GM10266 (cell line): ENCODE results near the gene PHF3.

Experiments used
- DNase-seq: peaks from one replicate; pipeline ENCODE4 v3.0.0; 2012; ENCODE audit errors: extremely low spot score
- CTCF ChIP-seq: IDR thresholded peaks from 2 replicates; pipeline ENCODE4 v1.5.1; 2012; ENCODE audit warnings: mild to moderate bottlenecking, low read depth; ENCODE audit not compliant: control insufficient read depth, insufficient read depth; ENCODE audit errors: missing control alignments

PHF3 gene

GRCh38 chr6:63649269-63649668, 13.7 kb downstream of the PHF3 start:
- no peak for TF ChIP-seq CTCF
- no peak for DNase-seq

DNA sequence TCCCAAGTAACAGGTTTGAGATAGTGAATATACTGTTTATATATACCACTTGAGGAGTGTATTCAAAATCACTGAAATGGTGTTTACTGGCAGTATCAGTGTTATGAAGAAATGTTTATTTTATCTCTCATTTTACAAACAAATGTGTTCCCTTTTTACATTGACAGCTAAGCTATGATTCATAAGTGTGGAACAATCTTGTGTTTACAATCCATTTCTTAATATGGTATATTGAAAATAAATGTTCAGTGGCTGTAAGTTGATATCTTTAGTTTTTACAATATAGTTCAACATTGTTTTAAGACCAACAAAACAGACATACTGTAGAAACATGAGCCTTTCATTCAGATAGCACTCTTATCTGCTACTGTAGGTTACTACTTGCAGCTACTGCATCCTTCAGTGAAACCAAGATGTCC, 14.3 kb downstream of the PHF3 start:
- TF ChIP-seq CTCF: no peak
- DNase-seq: no peak

DNA sequence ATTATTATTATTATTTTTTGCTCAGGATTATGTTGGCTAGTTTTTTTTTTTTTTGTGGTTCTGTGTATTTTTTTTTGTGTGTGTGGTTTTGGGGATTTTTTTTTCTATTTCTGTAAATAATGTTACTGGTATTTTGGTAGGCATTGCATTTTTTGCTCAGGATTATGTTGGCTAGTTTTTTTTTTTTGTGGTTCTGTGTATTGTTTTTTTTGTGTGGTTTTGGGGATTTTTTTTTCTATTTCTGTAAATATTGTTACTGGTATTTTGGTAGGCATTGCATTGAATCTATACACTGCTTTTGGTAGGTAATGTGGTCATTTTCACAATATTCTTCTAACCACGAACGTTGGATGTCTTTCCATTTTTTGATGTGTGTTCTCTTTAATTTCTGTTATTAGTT, 17.4 kb downstream of the PHF3 start:
- no peak for DNase-seq
- TF ChIP-seq CTCF: no peak

DNA sequence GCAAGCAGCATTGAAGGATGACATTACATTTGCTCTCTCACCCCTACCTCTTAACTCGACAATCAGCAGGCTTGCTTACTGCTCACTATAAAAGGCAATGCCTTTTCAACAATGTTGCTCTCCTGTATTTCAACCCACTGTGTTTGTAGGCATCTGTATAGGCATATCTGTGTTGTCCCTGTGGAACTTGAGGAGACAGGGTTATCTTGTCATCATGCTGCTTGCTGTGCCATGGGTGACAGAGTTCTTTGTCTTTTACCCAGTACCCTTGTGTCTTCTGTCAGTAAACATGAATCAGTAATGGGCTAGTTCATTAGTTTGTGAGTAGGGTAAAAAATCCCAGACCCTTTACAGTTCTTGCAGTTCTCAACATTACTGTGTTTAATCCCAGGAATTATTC, 25.2 kb downstream of the PHF3 start:
- DNase-seq: no peak

DNA sequence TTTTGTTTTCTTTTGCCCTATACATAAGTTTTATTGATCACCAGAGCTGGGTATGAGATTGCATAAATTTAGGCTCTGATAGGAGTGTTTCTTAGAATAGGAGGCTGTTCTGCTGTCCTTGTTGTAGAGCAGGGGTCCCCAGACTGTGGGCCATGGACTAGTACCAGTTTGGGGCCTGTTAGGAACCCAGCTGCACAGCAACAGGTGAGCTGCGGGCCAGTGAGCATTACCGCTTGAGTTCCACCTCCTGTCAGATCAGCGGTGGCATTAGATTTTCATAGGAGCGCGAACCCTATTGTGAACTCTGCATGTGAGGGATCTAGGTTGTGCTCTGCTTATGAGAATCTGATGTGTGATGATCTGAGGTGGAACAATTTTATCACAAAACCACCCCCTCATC, 26.2 kb downstream of the PHF3 start:
- no peak for TF ChIP-seq CTCF
- DNase-seq: no peak

More for the DNA sequence above, 25.2 kb downstream of the PHF3 start:
- no peak for TF ChIP-seq CTCF

DNA sequence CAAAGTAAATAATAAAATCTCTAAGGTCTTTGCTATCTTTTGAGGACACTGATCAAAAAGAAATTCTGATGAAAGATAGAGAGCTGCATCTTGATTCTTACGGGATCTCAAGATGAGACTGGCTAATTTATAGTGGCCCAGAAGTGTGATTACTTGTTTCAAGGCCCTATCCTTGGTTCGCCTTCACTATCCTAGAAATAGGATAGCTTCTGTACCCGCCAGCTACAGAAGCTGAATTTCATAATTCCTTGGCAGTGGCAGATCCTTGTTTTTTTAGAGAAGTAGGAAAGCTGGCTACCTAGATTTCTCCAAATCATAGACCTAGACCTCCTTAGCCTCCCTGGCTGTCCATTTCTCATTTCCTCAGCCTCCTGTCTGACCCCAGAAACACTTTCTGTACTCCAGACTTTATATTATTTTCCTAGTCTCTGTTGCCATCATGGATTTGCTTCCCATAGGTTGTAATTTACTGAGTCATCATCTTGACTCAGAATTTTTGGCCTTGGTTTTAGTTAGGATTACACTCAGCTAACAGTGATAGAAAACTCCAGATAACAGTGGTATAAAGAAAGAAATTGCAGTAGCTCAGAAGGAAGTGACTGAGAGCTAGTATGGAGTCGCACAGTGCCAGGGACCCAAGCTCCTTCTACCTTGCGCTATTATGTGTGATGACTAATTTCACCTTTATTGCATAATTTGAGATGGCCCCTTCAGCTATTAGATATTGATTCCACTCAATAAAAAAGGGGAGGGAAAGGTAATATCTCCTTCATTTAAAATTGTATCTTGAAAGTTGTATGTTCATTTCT, 27.7 kb downstream of the PHF3 start:
- TF ChIP-seq CTCF: no peak
- no peak for DNase-seq

GRCh38 chr6:63663956-63664281, 28.3 kb downstream of the PHF3 start:
- DNase-seq: no peak
- TF ChIP-seq CTCF: no peak
